Stimulated activated naive CD8-positive, alpha-beta T cell treated with anti-CD3 and anti-CD28 coated beads, Interleukin-15, Interleukin-2, amounts not matched to agents 100 U/mL and 50 U/mL, for 24 hours (primary cell): ENCODE measurements around the gene SHBG.
A peak's percentile ranks its signal among the peaks of the same experiment; 100 is the strongest.
"Not testable (repeated sequence)": the region's sequence is repeated elsewhere in the genome, so short reads cannot be mapped to it uniquely, and the experiment has no call there.

Source experiments
- ATAC-seq: fragments of 150-1000 bp; cut with Tn5 transposase; one replicate; pipeline ENCODE4 v1.10.0; 2021
- DNase-seq: peaks from one replicate; pipeline ENCODE4 v3.0.0; 2021

The SHBG gene, protein sequence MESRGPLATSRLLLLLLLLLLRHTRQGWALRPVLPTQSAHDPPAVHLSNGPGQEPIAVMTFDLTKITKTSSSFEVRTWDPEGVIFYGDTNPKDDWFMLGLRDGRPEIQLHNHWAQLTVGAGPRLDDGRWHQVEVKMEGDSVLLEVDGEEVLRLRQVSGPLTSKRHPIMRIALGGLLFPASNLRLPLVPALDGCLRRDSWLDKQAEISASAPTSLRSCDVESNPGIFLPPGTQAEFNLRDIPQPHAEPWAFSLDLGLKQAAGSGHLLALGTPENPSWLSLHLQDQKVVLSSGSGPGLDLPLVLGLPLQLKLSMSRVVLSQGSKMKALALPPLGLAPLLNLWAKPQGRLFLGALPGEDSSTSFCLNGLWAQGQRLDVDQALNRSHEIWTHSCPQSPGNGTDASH

DNA sequence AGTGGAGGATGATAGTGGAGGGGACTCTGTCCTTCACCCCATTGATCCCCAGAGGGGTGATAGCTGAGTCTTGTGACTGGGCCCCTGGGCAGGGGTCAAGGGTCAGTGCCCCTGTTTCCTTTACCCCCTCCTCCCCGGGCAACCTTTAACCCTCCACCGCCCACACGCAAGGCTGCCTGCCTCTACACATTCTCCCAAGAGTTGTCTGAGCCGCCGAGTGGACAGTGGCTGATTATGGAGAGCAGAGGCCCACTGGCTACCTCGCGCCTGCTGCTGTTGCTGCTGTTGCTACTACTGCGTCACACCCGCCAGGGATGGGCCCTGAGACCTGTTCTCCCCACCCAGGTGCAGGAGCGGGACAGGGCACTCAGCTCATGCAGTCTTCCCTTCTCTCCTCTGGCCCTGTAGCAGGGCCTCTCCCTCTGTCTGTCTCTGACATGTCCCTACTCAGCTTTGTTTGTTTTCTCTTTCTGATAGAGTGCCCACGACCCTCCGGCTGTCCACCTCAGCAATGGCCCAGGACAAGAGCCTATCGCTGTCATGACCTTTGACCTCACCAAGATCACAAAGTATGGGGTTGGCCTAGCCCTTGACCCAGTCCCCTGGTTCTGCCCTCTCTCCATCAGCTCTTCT is at the start of gene SHBG:
Gene SHBG (plus strand): TSS at position 197 of the 633 bp plus-strand sequence. CDS start 38 bp downstream, at position 235.
- ATAC-seq (no peak), DNase-seq (no peak)

DNA sequence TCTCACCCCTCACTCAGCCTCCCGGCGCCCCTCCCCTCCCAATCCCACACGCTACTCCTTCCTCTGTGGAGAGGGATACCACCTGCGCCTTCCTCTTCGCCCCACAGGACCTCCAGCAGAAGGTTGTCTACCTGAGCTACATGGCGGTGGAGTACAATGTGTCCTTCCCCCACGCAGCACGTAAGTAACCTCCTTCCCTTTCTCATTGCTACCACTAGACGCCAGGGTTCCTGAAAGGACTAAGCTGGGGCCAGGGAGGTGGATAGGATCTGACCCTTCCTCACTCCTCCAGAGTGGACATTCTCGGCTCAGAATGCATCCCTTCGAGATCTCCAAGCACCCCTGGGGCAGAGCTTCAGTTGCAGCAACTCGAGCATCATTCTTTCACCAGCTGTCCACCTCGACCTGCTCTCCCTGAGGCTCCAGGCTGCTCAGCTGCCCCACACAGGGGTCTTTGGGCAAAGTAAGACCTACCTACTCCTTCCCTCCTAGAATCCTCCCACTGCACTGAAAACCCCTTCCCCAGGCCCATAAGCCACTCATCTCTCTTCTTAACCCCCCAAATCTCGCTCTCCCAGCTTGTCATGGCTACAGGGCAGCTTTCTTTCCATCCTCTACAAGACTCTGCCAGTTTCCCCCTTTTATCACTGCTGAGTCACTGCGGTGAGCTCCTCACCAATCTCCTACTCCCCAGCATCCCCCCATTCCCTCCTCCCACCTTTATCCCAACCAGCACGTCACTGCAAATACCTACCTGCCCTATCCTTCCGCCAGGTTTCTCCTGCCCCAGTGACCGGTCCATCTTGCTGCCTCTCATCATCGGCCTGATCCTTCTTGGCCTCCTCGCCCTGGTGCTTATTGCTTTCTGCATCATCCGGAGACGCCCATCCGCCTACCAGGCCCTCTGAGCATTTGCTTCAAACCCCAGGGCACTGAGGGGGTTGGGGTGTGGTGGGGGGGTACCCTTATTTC is 49.0 kb upstream of the SHBG start:
- no peak for ATAC-seq

DNA sequence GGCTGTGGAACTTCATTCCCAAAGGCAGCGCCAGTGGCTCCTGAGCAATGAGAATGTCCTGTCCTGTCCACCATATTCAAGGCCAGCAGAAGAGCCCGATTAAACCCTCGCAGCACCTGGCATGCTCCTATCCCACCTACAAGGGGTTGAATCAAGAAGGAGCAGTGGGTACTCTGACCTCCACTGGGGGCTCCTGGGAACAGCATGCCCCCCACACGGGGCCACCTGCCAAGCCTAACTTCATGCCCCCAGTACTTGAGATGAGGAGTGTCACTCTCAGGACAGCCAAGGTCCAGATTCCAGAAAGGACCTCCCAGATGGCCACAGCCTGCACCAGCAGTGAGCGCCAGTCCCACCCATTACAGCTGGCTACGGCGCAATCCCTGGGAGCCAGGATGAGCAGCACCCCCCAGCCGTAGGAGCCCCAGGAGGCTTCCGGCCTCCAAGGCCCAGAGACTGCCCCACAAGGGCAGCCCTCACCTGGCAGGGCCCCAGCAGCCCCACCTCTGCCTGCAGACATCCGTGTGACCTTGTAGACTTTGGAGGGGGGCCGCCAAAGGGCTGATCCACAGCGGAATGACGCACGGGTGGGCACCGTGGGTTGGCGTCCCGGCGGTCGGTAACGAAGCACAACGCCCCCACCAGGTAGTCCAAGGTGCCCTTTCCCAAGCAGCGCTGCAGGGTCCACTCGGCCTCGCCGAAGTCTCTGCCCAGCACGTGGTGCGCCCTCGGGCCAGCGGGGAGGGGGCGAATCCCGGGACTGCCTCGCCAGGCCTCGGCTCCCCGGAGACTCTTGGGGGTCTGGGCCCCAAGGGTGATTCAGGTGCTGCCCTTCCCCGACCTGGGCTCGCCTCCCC is 47.3 kb upstream of the SHBG start:
- DNase-seq (no peak), ATAC-seq (no peak)

More for the DNA sequence above, 49.0 kb upstream of the SHBG start:
- no peak for DNase-seq

DNA sequence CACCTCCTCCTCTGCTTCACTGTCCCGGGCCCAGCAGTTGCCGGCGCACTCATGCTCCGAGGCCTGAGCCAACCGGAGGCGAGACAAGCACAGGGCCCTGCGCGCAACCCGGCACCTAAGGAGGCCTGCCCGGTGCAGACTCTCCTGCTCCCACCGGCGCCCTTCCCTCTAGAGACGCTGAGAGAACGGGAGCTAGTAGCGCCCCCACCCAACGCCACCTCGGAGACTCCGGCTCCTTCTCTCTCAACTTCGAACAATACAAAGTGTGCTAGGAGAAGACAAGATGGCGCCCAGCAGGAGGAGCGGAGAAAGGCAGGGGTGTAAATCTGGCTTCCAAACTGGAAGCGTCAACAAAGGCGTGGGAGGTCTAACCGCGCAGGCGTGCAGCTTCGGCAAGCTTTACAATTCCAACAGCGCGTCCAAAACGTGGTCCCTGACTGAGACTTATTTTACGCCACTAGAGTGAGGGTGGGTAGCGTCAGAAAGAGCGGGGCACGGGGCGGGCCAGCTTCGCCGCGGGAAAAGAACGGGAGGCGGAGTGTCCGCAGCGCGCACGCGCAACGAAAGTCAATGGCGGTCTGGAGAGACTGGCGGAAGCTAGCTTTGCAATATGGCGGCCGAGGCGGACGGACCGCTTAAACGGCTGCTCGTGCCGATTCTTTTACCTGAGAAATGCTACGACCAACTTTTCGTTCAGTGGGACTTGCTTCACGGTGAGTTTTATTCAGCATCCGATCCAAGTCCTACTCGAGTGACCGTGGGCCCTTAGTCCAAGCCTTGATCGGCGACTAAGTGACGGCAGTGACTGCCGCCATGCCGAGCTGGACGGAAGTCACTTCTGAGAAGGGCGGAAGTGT is 46.5 kb upstream of the SHBG start, which contains the start of gene MPDU1:
Gene MPDU1 (plus strand): TSS at position 600 of the 857 bp plus-strand sequence. CDS start 11 bp downstream, at position 611.
- ATAC-seq: peak; percentile 70

DNA sequence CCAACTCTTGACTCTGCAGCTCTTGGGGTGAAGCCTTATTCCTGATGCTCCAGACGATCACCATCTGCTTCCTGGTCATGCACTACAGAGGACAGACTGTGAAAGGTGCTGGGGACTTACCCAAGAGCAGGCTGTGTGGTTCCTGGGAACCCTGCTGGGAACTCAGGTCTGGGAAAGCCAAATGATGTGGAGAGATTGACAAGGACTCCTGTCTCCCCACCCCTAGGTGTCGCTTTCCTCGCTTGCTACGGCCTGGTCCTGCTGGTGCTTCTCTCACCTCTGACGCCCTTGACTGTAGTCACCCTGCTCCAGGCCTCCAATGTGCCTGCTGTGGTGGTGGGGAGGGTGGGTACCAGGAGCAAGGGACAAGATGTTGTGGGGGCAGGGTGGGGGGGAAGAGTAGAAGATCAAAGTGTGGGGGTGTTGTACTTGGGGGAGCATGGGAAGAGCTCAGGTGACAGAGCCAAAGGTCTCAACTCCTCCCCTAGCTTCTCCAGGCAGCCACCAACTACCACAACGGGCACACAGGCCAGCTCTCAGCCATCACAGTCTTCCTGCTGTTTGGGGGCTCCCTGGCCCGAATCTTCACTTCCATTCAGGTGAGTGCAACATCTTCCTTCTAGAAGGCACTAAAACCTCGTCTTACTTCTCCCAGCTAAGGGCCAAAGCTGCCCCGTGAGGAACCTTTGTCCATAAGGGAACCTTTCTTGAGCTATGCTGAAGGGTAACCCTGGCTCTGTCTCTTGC is 43.1 kb upstream of the SHBG start:
- ATAC-seq: no peak
- no peak for DNase-seq

More for the DNA sequence above, 46.5 kb upstream of the SHBG start, which contains the start of gene MPDU1:
- peak; percentile 96 for DNase-seq

DNA sequence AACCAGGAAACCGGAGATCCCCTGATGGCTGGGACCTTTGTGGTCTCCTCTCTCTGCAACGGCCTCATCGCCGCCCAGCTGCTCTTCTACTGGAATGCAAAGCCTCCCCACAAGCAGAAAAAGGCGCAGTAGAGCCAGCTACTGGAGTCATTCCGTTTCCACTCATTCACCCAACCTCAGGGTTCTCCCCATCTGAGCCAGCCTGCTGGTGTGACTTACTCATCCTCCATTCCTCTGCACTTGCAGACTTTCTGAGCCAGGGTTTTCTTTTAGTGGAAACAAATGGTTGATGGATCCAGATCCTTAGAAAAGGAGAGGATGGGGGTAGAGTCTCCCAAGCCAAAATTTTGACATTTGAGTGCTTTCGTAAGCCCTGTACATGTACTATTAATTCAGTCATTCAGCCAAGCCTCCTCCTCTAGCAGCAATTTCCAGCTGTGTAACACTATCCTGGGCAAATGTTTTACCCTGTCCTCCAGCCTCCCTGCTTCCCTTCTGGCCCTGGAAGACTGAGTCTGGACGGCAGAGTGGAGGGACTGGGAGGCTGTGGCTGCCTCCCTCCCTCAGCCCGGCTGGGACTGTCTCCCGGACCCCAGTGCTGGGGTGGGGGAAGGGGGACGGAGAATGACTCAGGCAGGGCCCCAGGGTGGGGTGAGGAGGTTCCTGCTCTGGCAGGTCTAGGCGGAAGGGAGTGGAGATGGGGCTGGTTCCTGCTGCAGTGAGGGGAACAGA is 42.3 kb upstream of the SHBG start:
- no peak for ATAC-seq
- DNase-seq: no peak

DNA sequence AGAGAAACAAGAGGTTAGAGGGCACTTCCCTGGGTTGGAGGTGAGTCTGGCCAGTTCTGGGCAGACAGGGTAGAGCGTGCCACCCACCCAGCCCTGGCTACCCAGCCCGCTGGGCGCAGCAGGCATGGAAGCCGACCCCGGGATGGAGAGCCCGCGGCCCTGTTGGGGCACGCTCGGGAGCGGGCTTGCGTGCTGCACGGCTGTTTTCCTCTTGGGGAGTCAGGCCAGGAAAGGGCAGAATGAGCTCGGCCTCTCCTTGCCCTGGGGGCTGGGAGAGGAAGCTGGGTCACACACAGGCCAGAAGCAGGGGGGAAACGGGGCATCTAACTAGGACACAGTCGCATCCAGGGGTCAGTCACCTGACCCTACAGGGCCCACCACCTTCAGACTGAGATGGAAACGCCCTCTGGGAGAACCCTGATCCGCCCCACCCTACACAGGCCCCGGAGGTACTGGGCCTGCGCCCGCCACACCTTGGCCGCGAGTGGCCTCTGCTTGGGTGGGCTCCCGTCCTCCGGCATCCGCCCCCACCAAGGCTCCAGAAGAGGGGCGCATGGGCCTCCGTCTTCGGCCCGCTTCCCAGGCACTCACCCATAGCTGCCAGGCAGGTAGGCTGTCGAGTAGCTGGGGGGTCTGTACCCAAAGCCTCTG is 41.3 kb upstream of the SHBG start:
- DNase-seq (no peak), ATAC-seq (no peak)

DNA sequence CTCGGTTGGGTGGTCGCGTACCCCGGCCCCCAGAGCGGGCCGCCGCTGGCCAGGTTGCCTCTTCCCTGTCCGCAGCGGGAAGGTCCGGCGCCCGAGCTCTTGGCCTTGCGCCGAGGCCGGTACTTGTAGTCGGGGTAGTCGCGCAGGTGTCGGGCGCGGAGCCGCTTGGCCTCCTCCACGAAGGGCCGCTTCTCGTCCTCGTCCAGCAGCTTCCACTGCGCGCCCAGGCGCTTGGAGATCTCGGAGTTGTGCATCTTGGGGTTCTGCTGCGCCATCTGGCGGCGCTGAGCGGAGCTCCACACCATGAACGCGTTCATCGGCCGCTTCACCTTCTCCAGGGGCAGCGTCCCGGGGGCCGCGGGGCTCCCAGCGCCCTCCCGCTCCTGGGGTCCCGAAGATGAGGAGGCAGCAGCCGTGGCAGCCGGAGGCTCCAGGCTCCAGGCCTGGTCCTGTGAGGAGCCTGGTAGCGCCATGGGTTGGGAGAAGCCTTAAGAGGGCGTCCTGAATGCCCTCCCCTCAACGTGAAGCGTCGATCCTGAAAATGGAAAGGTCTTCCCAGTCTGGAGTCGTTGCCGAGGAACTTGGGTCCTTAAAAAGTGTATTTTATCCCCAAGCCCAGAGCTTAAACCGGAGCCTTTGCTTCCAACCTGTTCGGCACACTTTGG is 40.6 kb upstream of the SHBG start:
- DNase-seq: peak; percentile 73
- ATAC-seq: peak; percentile 74

DNA sequence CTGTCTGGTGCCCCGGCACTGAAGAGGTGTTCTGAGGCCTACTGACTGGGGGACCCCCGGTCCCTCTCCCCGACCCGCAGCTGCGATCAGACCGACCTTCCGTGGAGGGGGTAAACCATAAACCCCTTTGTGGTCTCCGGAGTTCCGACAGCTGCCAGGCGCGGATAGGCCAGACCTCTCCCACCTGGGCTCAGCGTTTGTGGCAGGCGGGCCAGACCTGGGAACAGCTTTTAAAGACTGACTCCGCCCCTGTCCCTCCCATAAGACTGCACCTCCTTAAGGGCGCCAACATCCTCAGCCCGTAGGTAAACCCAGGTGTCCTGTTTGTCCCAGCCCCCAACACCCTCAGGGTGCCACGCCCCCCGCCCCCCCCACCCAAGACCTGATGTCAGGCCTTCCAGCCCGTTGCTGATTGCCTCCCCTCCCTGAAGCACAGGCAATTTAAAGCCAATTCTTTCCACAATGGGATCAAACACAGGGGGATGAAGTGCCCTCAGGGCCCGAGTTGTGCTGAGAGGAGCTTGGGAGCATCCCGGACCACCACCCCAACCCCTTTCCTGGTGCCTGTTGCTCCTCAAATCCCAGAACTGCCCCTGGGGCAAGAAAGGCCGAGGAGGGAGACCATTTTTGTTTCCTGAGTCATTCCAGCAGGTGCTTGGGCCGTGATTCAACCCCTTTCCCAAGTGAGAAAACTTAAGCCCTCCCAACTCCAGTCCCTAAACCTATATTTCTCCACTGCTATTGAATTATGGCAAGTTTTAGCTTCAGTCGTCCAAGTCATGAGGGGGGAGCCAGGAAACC is 39.8 kb upstream of the SHBG start, which contains the start of gene SOX15:
Gene SOX15 (minus strand): TSS at position 204 of the 801 bp plus-strand sequence. CDS start 418 bp downstream, outside the sequence.
- no peak for DNase-seq
- no peak for ATAC-seq

DNA sequence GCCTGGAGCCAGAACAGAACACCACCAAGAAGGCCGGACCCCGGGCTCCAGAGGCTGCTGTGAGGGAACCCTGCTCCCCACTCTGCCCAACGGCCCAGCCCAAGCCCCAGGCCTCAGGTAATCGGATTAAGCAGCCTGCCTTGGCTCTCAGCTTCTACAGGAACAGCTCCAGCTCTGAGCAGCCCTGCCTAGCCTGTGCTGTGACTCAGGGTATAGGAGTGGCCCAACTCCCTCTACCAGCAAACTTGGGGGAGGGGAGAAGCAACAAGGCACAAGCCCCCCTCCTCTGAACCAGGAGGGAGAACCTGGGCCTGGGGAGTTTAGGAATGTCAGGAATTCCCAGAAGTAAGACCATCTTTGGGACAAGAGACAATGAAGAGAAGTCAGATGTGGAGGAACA is 39.2 kb upstream of the SHBG start:
- DNase-seq: no peak
- no peak for ATAC-seq

DNA sequence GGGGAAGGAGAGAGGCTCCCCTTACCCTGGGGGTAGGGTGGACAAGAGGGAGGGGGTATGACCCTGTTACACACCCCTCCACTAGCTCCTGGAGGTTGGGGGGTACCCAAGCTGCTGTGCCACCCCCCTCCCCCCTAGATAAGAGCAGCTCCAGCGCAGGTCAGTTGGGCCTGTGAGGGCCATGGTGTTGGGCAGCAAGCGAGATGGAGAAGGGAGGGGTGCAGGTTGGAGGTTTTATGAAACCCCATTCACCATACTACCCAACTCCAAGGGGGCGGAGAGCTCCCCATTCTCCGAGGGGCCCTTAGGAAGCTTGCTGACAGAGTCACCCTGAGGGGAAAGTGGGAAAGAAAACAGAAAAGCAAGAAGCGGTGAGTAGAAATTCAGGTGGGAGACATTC is 38.3 kb upstream of the SHBG start:
- ATAC-seq (no peak), DNase-seq (no peak)

DNA sequence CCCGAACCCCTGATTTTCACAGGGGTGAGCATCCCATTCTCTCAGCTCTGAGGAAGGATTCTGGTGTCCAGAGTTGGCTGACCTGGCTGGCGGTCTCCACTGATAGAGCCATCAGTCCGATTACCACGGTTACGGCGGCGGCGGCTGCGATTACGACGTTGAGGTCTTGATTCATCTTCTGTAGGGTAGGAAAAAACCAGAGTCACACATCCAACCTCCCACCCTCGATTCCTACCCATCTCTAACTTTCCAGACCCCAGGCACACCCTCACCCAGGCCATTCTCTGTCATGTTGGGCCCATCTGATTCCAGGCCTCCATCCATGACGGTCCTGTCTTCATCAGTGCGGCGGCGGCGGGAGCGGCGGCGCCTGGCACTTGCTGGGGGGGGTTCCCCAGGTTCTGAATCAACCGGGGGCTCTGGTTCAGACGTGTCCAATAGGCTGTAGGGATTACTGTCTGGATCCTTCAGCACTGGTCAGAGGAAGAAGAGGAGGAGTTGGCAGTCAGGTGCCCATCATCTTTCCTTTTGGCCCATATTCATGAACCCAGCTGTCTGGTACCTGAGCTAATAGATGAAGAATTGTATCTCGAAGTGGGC is 37.4 kb upstream of the SHBG start:
- ATAC-seq: no peak

DNA sequence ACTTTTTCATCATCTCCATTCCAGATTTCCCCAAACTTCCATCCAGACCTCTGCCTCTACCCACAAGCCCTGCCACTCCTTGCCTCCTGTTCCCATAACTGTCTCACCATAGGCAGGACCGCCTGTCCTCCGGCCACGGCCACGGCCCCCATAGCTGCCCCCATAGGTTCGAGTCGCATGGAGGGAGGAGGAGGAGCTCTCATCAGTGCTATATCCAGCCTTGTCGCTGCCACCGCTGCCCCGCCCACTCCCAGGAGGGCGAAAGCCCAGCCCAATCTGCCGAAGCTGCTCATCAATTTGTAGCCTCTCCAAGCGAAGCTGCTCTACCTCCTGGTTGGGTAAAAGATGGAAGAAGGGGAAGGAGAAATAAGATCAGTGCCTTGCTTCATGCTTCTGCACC is 36.6 kb upstream of the SHBG start:
- DNase-seq: no peak
- ATAC-seq: no peak

More for the DNA sequence above, 37.4 kb upstream of the SHBG start:
- no peak for DNase-seq

DNA sequence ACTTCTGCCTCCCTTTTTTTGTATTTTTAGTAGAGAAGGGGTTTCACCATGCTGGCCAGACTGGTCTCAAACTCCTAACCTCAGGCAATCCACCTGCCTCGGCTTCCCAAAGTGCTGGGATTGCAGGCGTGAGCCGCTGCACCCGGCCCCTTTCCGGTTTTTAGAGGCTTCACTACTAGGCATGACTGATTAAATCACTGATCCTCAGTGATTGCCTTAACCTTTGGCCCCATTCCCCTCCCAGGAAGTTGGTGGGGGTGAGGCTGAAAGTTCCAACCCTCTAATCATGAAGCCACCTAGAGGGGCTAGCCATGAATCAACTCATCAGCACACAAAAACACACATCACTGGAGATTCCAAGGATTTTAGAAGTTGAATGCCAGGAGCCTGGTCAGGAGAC is 32.4 kb upstream of the SHBG start:
- DNase-seq, ATAC-seq: not testable (repeated sequence)

DNA sequence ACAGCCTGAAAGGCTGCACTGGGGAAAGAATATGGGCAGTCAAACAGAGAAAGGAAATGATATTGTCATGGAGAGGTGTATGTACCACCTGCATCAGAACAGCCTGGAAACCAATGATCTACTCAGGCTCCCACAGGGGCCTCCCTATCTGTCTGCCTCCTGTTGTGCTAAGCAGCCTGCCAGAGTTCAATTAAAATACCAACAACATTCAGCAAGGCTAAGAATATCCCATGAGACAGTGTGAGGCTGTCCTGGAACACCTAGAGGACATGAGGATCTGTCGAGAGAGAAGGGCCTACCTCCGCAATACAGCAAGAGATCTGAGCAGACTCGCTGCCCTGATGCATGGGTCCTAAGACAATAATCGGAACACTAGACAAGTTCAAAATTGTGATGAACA is 23.7 kb upstream of the SHBG start:
- no peak for DNase-seq
- ATAC-seq: no peak

DNA sequence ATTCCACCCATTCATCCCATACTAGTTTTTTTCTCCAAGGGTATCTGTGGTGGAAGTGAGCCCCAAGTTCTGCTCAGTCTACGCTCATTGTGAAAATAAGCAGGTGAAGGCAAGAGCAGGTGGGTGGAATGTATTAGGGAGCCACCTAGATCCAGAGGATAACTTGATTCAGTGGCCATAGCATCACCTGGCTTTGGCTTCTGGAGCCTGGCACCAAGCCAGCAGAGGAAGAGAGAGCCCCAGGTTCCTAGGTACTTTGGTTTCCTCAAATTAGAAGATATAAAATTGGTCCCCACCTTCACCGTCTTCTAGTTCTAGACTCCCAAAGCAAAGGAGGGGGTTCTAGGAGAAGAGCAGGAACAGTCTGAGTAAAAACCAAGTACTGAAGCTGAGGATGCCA is 19.3 kb upstream of the SHBG start:
- no peak for ATAC-seq
- no peak for DNase-seq
